HepG2 (cell line): ENCODE results near the gene VEGFA. TPM values are rescaled to one million over a fixed set of nuclear protein-coding genes. Genes with fewer than 3 reads are reported as not detected.

Source experiments
- ASH2L ChIP-seq: fragments of 300-600, 200-600 bp; sonication (generic); IDR thresholded peaks from 2 replicates; pipeline ENCODE4 v1.7.0; 2017; ENCODE audit warnings: low read depth, mild to moderate bottlenecking, moderate library complexity, mixed read lengths, low read length; ENCODE audit not compliant: insufficient read length
- CREB1 ChIP-seq, 2 experiments: fragments of 450-650 bp in 1 of 2; IDR thresholded peaks; 2 replicates each; pipeline ENCODE4 v1.6.1; 2016 to 2017; ENCODE audit warnings: control low read depth in 1 of 2, mild to moderate bottlenecking in 1 of 2, missing compliant biosample characterization in 1 of 2, missing genetic modification characterization in 1 of 2
- HOXA9 ChIP-seq: sonication (generic); formaldehyde crosslinking; IDR thresholded peaks from 2 replicates; pipeline ENCODE4 v1.8.1; 2022; ENCODE audit warnings: missing genetic modification reagents, mild to moderate bottlenecking, moderate library complexity, borderline replicate concordance
- NFATC3 ChIP-seq: sonication (generic); formaldehyde crosslinking; IDR thresholded peaks from 2 replicates; pipeline ENCODE4 v1.5.1; 2020; ENCODE audit warnings: mild to moderate bottlenecking, missing genetic modification reagents
- RARA ChIP-seq: IDR thresholded peaks from 2 replicates; pipeline ENCODE4 v1.6.1; 2016; ENCODE audit warnings: missing genetic modification reagents, missing compliant biosample characterization
- ZNF33A ChIP-seq: sonication (generic); formaldehyde crosslinking; IDR thresholded peaks from 2 replicates; pipeline ENCODE4 v1.5.1; 2020; ENCODE audit warnings: missing genetic modification reagents, mild to moderate bottlenecking, moderate library complexity, borderline replicate concordance
- ZNF510 ChIP-seq: sonication (generic); formaldehyde crosslinking; IDR thresholded peaks from 2 replicates; pipeline ENCODE4 v1.4.0; 2020; ENCODE audit warnings: low read depth, mild to moderate bottlenecking, missing genetic modification reagents
- ZNF75D ChIP-seq: sonication (generic); formaldehyde crosslinking; IDR thresholded peaks from 2 replicates; pipeline ENCODE4 v1.8.1; 2023; ENCODE audit warnings: missing genetic modification reagents, mild to moderate bottlenecking, borderline replicate concordance
- ZNF775 ChIP-seq: sonication (generic); formaldehyde crosslinking; IDR thresholded peaks from 2 replicates; pipeline ENCODE4 v1.4.0; 2020; ENCODE audit warnings: missing genetic modification reagents, mild to moderate bottlenecking, moderate library complexity, borderline replicate concordance
- ZNF839 ChIP-seq: sonication (generic); formaldehyde crosslinking; IDR thresholded peaks from 2 replicates; pipeline ENCODE4 v1.4.0; 2020; ENCODE audit warnings: missing genetic modification reagents, mild to moderate bottlenecking, borderline replicate concordance
- polyA plus RNA-seq, 8 experiments: library from polyadenylated mRNA; depleted of rRNA in 3 of 8; stranded (reverse) in 7 of 8; unstranded in 1 of 8; fragments of >200 nt; fragmentation: Illumina TruSeq in 4 of 8; extraction: Trizol in 4 of 8; gene quantifications; 2 replicates each; pipeline versions ENCODE4 v1.2.1 to v1.2.3, GENCODE V29; 2011 to 2016; ENCODE audit warnings: low read depth in 4 of 8, missing spikeins in 1 of 8, mixed read lengths in 1 of 8; ENCODE audit not compliant: insufficient read depth in 1 of 8
- total RNA-seq, 5 experiments: library from RNA; depleted of rRNA; stranded (reverse); fragments of >200 nt; fragmentation: Illumina TruSeq; extraction: Trizol; gene quantifications; 2 replicates each; pipeline ENCODE4 v1.2.3, GENCODE V29; 2016; ENCODE audit warnings: low read depth in 1 of 5
- TF ChIP-seq, protein P1 (sequence below): sonication (generic); formaldehyde crosslinking; IDR thresholded peaks from 2 replicates; pipeline ENCODE4 v1.4.0; 2020; ENCODE audit warnings: missing genetic modification reagents, borderline replicate concordance
- TF ChIP-seq, protein P2 (sequence below): sonication (generic); formaldehyde crosslinking; IDR thresholded peaks from 2 replicates; pipeline ENCODE4 v1.5.0; 2020; ENCODE audit warnings: mild to moderate bottlenecking, missing genetic modification reagents
- TF ChIP-seq, protein P3 (sequence below): sonication (generic); formaldehyde crosslinking; IDR thresholded peaks from 2 replicates; pipeline ENCODE4 v1.4.0; 2020; ENCODE audit warnings: missing genetic modification reagents
- TF ChIP-seq, protein P4 (sequence below): sonication (generic); formaldehyde crosslinking; conservative IDR thresholded peaks from 2 replicates; pipeline ENCODE4 v1.8.0; 2022; ENCODE audit warnings: low read depth, missing genetic modification reagents
- TF ChIP-seq, protein P5 (sequence below): sonication (generic); formaldehyde crosslinking; conservative IDR thresholded peaks from 2 replicates; pipeline ENCODE4 v1.4.0; 2020; ENCODE audit warnings: missing genetic modification reagents

Gene VEGFA
- total and polyA plus RNA-seq, 2 of the 13 experiments (the other 11 are each of a cell fraction or from before 2014, with no cell fraction given) = 68.1 to 629 TPM

DNA sequence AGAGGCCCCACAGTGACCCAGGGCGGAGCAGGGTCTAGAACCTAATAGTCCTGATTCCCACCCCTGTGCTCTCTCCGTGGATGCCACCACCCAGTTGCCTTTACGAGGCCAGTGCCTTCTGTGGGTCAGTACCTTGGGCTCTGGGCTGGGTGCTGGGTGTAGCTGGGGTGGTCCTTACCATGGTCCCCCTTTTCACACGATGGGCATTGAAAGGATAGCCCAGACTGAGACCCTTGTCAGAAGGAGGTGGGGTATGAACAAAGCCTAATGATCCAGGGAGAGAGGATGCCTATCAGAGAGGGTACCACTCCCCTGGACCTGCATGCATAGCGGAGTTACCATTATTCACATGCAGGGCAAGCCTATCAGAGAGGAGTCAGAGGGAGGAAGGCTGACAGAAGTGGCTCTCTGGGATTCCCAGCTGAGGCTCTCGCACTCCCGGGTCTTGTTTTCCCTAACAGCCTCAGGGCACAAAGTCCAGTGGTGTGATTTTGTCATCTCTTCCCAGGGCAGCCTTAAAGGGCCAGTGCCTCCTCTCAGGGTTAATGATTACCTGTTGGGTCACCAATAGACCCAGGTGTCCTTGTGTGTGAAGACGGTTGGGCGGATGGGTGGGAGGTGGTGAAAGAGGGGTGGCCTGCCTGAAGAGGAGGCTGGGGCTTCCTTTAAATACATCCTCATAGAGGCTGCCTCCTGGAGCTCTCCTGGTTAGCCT, 36.2 kb downstream of the VEGFA start (continued):
- TF ChIP-seq, protein P1, sequence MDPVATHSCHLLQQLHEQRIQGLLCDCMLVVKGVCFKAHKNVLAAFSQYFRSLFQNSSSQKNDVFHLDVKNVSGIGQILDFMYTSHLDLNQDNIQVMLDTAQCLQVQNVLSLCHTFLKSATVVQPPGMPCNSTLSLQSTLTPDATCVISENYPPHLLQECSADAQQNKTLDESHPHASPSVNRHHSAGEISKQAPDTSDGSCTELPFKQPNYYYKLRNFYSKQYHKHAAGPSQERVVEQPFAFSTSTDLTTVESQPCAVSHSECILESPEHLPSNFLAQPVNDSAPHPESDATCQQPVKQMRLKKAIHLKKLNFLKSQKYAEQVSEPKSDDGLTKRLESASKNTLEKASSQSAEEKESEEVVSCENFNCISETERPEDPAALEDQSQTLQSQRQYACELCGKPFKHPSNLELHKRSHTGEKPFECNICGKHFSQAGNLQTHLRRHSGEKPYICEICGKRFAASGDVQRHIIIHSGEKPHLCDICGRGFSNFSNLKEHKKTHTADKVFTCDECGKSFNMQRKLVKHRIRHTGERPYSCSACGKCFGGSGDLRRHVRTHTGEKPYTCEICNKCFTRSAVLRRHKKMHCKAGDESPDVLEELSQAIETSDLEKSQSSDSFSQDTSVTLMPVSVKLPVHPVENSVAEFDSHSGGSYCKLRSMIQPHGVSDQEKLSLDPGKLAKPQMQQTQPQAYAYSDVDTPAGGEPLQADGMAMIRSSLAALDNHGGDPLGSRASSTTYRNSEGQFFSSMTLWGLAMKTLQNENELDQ = 0 out of 2 replicates have a peak, but pooled peaks have one; percentile 8
- TF ChIP-seq, protein P2, sequence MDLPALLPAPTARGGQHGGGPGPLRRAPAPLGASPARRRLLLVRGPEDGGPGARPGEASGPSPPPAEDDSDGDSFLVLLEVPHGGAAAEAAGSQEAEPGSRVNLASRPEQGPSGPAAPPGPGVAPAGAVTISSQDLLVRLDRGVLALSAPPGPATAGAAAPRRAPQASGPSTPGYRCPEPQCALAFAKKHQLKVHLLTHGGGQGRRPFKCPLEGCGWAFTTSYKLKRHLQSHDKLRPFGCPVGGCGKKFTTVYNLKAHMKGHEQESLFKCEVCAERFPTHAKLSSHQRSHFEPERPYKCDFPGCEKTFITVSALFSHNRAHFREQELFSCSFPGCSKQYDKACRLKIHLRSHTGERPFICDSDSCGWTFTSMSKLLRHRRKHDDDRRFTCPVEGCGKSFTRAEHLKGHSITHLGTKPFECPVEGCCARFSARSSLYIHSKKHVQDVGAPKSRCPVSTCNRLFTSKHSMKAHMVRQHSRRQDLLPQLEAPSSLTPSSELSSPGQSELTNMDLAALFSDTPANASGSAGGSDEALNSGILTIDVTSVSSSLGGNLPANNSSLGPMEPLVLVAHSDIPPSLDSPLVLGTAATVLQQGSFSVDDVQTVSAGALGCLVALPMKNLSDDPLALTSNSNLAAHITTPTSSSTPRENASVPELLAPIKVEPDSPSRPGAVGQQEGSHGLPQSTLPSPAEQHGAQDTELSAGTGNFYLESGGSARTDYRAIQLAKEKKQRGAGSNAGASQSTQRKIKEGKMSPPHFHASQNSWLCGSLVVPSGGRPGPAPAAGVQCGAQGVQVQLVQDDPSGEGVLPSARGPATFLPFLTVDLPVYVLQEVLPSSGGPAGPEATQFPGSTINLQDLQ (CRISPR knock-in tag) = no peak
- no peak for TF ChIP-seq ZNF775 (CRISPR knock-in tag)
- TF ChIP-seq ZNF33A (CRISPR knock-in tag) = no peak
- TF ChIP-seq, protein P3, sequence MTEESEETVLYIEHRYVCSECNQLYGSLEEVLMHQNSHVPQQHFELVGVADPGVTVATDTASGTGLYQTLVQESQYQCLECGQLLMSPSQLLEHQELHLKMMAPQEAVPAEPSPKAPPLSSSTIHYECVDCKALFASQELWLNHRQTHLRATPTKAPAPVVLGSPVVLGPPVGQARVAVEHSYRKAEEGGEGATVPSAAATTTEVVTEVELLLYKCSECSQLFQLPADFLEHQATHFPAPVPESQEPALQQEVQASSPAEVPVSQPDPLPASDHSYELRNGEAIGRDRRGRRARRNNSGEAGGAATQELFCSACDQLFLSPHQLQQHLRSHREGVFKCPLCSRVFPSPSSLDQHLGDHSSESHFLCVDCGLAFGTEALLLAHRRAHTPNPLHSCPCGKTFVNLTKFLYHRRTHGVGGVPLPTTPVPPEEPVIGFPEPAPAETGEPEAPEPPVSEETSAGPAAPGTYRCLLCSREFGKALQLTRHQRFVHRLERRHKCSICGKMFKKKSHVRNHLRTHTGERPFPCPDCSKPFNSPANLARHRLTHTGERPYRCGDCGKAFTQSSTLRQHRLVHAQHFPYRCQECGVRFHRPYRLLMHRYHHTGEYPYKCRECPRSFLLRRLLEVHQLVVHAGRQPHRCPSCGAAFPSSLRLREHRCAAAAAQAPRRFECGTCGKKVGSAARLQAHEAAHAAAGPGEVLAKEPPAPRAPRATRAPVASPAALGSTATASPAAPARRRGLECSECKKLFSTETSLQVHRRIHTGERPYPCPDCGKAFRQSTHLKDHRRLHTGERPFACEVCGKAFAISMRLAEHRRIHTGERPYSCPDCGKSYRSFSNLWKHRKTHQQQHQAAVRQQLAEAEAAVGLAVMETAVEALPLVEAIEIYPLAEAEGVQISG = peak; percentile 62; the same call in 1 of the 2 replicates
- TF ChIP-seq CREB1 (IDR thresholded peaks at IDR 0.05) = no peak
- peak; percentile 88 for TF ChIP-seq CREB1 (CRISPR knock-in tag; IDR thresholded peaks at IDR 0.05)
- TF ChIP-seq ASH2L = no peak
- TF ChIP-seq ZNF839 = 0 out of 2 replicates have a peak, but pooled peaks have one; percentile 47
- TF ChIP-seq, protein P4, sequence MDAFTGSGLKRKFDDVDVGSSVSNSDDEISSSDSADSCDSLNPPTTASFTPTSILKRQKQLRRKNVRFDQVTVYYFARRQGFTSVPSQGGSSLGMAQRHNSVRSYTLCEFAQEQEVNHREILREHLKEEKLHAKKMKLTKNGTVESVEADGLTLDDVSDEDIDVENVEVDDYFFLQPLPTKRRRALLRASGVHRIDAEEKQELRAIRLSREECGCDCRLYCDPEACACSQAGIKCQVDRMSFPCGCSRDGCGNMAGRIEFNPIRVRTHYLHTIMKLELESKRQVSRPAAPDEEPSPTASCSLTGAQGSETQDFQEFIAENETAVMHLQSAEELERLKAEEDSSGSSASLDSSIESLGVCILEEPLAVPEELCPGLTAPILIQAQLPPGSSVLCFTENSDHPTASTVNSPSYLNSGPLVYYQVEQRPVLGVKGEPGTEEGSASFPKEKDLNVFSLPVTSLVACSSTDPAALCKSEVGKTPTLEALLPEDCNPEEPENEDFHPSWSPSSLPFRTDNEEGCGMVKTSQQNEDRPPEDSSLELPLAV (CRISPR knock-in tag) = no peak
- TF ChIP-seq ZNF510 (CRISPR knock-in tag) = no peak
- TF ChIP-seq, protein P5, sequence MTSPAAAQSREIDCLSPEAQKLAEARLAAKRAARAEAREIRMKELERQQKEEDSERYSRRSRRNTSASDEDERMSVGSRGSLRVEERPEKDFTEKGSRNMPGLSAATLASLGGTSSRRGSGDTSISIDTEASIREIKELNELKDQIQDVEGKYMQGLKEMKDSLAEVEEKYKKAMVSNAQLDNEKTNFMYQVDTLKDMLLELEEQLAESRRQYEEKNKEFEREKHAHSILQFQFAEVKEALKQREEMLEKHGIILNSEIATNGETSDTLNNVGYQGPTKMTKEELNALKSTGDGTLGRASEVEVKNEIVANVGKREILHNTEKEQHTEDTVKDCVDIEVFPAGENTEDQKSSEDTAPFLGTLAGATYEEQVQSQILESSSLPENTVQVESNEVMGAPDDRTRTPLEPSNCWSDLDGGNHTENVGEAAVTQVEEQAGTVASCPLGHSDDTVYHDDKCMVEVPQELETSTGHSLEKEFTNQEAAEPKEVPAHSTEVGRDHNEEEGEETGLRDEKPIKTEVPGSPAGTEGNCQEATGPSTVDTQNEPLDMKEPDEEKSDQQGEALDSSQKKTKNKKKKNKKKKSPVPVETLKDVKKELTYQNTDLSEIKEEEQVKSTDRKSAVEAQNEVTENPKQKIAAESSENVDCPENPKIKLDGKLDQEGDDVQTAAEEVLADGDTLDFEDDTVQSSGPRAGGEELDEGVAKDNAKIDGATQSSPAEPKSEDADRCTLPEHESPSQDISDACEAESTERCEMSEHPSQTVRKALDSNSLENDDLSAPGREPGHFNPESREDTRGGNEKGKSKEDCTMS (CRISPR knock-in tag) = no peak
- peak; percentile 89 for TF ChIP-seq RARA (CRISPR knock-in tag)
- no peak for TF ChIP-seq NFATC3 (CRISPR knock-in tag)
- no peak for TF ChIP-seq ZNF75D (CRISPR knock-in tag)
- TF ChIP-seq HOXA9 (CRISPR knock-in tag) = no peak
